ENCODE results near the gene IL3RA.
A peak's percentile ranks its signal among the peaks of the same experiment; 100 is the strongest.

Gene IL3RA

GRCh38 chrX:1378306-1378759 lies 41.7 kb downstream of the IL3RA start:
- ATAC-seq (ENCODE audit: low read depth) (no peak), DNase-seq (ENCODE audit: low spot score) (peak; percentile 68)
- H3K4me3 ChIP-seq (ENCODE audit: severe bottlenecking), result no peak overlapping the region
- TF ChIP-seq CTCF (IDR thresholded peaks at IDR 0.05; ENCODE audit: poor library complexity, severe bottlenecking), result no peak
- no peaks in the 10 kb centered on the region for H3K4me1 ChIP-seq (ENCODE audit: insufficient read depth, poor library complexity, severe bottlenecking)
- H3K27me3 ChIP-seq (ENCODE audit: insufficient read depth, poor library complexity, severe bottlenecking), result no peaks in the 10 kb centered on the region
- H3K36me3 ChIP-seq (ENCODE audit: low read depth), result no peaks in the 10 kb centered on the region
- no peaks in the 10 kb centered on the region for H3K9me3 ChIP-seq (ENCODE audit: severe bottlenecking)
- H3K27ac ChIP-seq (ENCODE audit: poor library complexity, severe bottlenecking), result no peak overlapping the region

- Histone ChIP-seq H3K27me3 (ENCODE audit: insufficient read depth, poor library complexity, severe bottlenecking) (no peaks in the 10 kb centered on the region), H3K36me3 (ENCODE audit: low read depth) (peaks cover 22% of the 10 kb centered on the region), H3K4me1 (ENCODE audit: insufficient read depth, poor library complexity, severe bottlenecking) (no peaks in the 10 kb centered on the region), H3K9me3 (ENCODE audit: severe bottlenecking) (no peaks in the 10 kb centered on the region), H3K4me3 (ENCODE audit: severe bottlenecking) (no peak overlapping the region), H3K27ac (ENCODE audit: poor library complexity, severe bottlenecking) (no peak overlapping the region)
- ATAC-seq (ENCODE audit: low read depth), result peak; percentile 9
- DNase-seq (ENCODE audit: low spot score), result peak; percentile 49
- no peak for TF ChIP-seq CTCF (IDR thresholded peaks at IDR 0.05; ENCODE audit: poor library complexity, severe bottlenecking)
These were observed 44.2 kb downstream of the IL3RA start for GRCh38 chrX:1380672-1381233.

- H3K36me3 ChIP-seq (ENCODE audit: low read depth), result peaks cover 62% of the 10 kb centered on the region
- no peaks in the 10 kb centered on the region for H3K27me3 ChIP-seq (ENCODE audit: insufficient read depth, poor library complexity, severe bottlenecking)
- ATAC-seq (ENCODE audit: low read depth) (no peak; the same call in 2 of the 3 replicates), DNase-seq (ENCODE audit: low spot score) (peak; percentile 71)
- no peak overlapping the region for H3K27ac ChIP-seq (ENCODE audit: poor library complexity, severe bottlenecking)
- H3K4me3 ChIP-seq (ENCODE audit: severe bottlenecking), result no peak overlapping the region
- TF ChIP-seq CTCF (IDR thresholded peaks at IDR 0.05; ENCODE audit: poor library complexity, severe bottlenecking), result no peak
- no peaks in the 10 kb centered on the region for H3K9me3 ChIP-seq (ENCODE audit: severe bottlenecking)
- no peaks in the 10 kb centered on the region for H3K4me1 ChIP-seq (ENCODE audit: insufficient read depth, poor library complexity, severe bottlenecking)
These were observed 48.2 kb downstream of the IL3RA start for GRCh38 chrX:1384658-1385252.

- no peaks in the 10 kb centered on the region for H3K9me3 ChIP-seq (ENCODE audit: severe bottlenecking)
- H3K27ac ChIP-seq (ENCODE audit: poor library complexity, severe bottlenecking), result no peak overlapping the region
- peak; percentile 78 for DNase-seq (ENCODE audit: low spot score)
- no peaks in the 10 kb centered on the region for H3K4me1 ChIP-seq (ENCODE audit: insufficient read depth, poor library complexity, severe bottlenecking)
- H3K4me3 ChIP-seq (ENCODE audit: severe bottlenecking), result no peak overlapping the region
- no peaks in the 10 kb centered on the region for H3K27me3 ChIP-seq (ENCODE audit: insufficient read depth, poor library complexity, severe bottlenecking)
- TF ChIP-seq CTCF (IDR thresholded peaks at IDR 0.05; ENCODE audit: poor library complexity, severe bottlenecking), result no peak
- H3K36me3 ChIP-seq (ENCODE audit: low read depth), result peaks cover 70% of the 10 kb centered on the region
- peak; percentile 3; the same call in 2 of the 3 replicates for ATAC-seq (ENCODE audit: low read depth)
These were observed 49.0 kb downstream of the IL3RA start for GRCh38 chrX:1385253-1386223.

Data from RWPE2 (cell line).